K562 (cell line): ENCODE data around the gene FMNL2. TPM values are rescaled to one million over a fixed set of nuclear protein-coding genes. Genes with fewer than 3 reads are reported as not detected.

Source experiments
- ATAC-seq: fragments of 200-7000 bp; cut with Tn5 transposase; 3 replicates; pipeline ENCODE4 v1.9.1; 2020; ENCODE audit warnings: moderate library complexity
- BruUV-seq: library from RNA; stranded (reverse); fragments of 400-500 nt; replicated peaks from 2 replicates; lab custom pipeline; 2021; lab: Mats Ljungman, UMichigan
- CTCF ChIA-PET: fragments of 300-600 bp; formaldehyde crosslinking; extraction: SDS; loops from one replicate; lab custom pipeline; 2021; ENCODE audit warnings: low intra/inter-chr PET ratio; lab: Yijun Ruan, JAX
- POLR2A ChIA-PET: fragments of 300-600, 350-650 bp; sonication (Branson Sonifier 250); formaldehyde crosslinking; extraction: SDS; loops from one replicate; lab custom pipeline; 2021; ENCODE audit warnings: antibody characterized with exemption, inconsistent platforms; lab: Yijun Ruan, JAX
- DNase-seq, 4 experiments: peaks; one replicate each; pipeline versions ENCODE4 v3.0.0 to v3.0.0-alpha.2; 2011 to 2018; ENCODE audit warnings: low spot score in 3 of 4, mixed read lengths in 3 of 4; ENCODE audit errors: extremely low read depth in 1 of 4
- FAIRE-seq: peaks from 2 replicates; lab custom pipeline; 2011; peaks lifted over from hg19 to GRCh38; lab: Jason Lieb, UNC
- H2AFZ ChIP-seq: 2 replicates; pipeline ENCODE4 v1.6.0; 2011; ENCODE audit warnings: low read depth, low read length, control low read depth, inconsistent platforms
- H3K27ac ChIP-seq: fragments of 200-600 bp; 3 replicates; pipeline ENCODE4 v1.8.0; 2011; ENCODE audit warnings: low read depth, mild to moderate bottlenecking, control low read depth, inconsistent platforms, low read length, moderate library complexity, mixed read lengths; ENCODE audit errors: extremely low read depth
- H3K27me3 ChIP-seq, 2 experiments: fragments of 300-600 bp in 1 of 2; 2 replicates in 1 of 2; 3 replicates in 1 of 2; pipeline versions ENCODE4 v1.6.0 to v1.8.0; 2011; ENCODE audit warnings: inconsistent platforms in 2 of 2, low read length in 2 of 2, mild to moderate bottlenecking in 1 of 2, mixed read lengths in 1 of 2, moderate library complexity in 1 of 2; ENCODE audit not compliant: control insufficient read depth in 2 of 2, insufficient read depth in 2 of 2
- H3K36me3 ChIP-seq: fragments of 300-600 bp; 3 replicates; pipeline ENCODE4 v1.8.0; 2011; ENCODE audit warnings: mild to moderate bottlenecking, low read length, inconsistent platforms; ENCODE audit not compliant: control insufficient read depth, insufficient read depth
- H3K4me1 ChIP-seq, 2 experiments: fragments of 200-600 bp in 1 of 2; replicated peaks in 1 of 2; 2 replicates in 1 of 2; 3 replicates in 1 of 2; pipeline versions ENCODE4 v1.5.1 to v1.8.0; 2011; ENCODE audit warnings: inconsistent platforms in 2 of 2, low read length in 2 of 2, mild to moderate bottlenecking in 1 of 2, mixed read lengths in 1 of 2, moderate library complexity in 1 of 2; ENCODE audit not compliant: control insufficient read depth in 2 of 2, insufficient read depth in 2 of 2
- H3K4me2 ChIP-seq: 2 replicates; pipeline ENCODE4 v1.6.1; 2011; ENCODE audit warnings: low read length, control low read depth, inconsistent platforms, mixed read lengths; ENCODE audit not compliant: insufficient read depth
- H3K4me3 ChIP-seq: fragments of 200-600 bp; sonication (generic), shearing (Covaris generic); 2 replicates; pipeline ENCODE4 v1.5.1; 2016; ENCODE audit warnings: control low read depth, inconsistent platforms
- H3K79me2 ChIP-seq: fragments of 200-600 bp; 3 replicates; pipeline ENCODE4 v1.8.0; 2011; ENCODE audit warnings: low read length, inconsistent platforms; ENCODE audit not compliant: control insufficient read depth, insufficient read depth
- H3K9ac ChIP-seq, 2 experiments: 2 replicates each; pipeline versions ENCODE4 v1.6.0 to v1.6.1; 2011; ENCODE audit warnings: low read depth in 2 of 2, low read length in 2 of 2, control low read depth in 1 of 2, inconsistent platforms in 1 of 2, mild to moderate bottlenecking in 1 of 2, mixed read lengths in 1 of 2; ENCODE audit not compliant: insufficient read depth in 1 of 2
- H3K9me1 ChIP-seq: one replicate; pipeline ENCODE4 v1.6.0; 2011; ENCODE audit warnings: inconsistent platforms, mild to moderate bottlenecking, low read length, moderate library complexity; ENCODE audit not compliant: control insufficient read depth, insufficient read depth
- H3K9me3 ChIP-seq: replicated peaks from 2 replicates; pipeline ENCODE4 v1.5.1; 2011; ENCODE audit warnings: low read depth, low read length, inconsistent platforms; ENCODE audit not compliant: control insufficient read depth, insufficient read depth
- H4K20me1 ChIP-seq: replicated peaks from 2 replicates; pipeline ENCODE4 v1.6.1; 2011; ENCODE audit warnings: low read length, inconsistent platforms, mixed read lengths; ENCODE audit not compliant: control insufficient read depth, insufficient read depth
- CC2D1A ChIP-seq: fragments of 450-650 bp; IDR thresholded peaks from 2 replicates; pipeline ENCODE4 v1.6.1; 2017; ENCODE audit warnings: mild to moderate bottlenecking
- CREBBP ChIP-seq: IDR thresholded peaks from one replicate; pipeline ENCODE4 v1.6.1; 2012; ENCODE audit warnings: low read depth, mild to moderate bottlenecking, control low read depth, inconsistent platforms, low read length
- UBTF ChIP-seq, 2 experiments: IDR thresholded peaks; 2 replicates each; pipeline ENCODE4 v1.6.1; 2012; ENCODE audit warnings: improper control_type of control experiment in 2 of 2, low read depth in 2 of 2, low read length in 2 of 2, borderline replicate concordance in 1 of 2
- ZBTB8A ChIP-seq: fragments of 450-650 bp; IDR thresholded peaks from 2 replicates; pipeline ENCODE4 v1.6.1; 2018; ENCODE audit warnings: mild to moderate bottlenecking, moderate library complexity; ENCODE audit not compliant: partially characterized antibody
- ZC3H8 ChIP-seq: fragments of 450-650 bp; IDR thresholded peaks from 2 replicates; pipeline ENCODE4 v1.6.1; 2017
- ZNF174 ChIP-seq: fragments of 250-450 bp; sonication (Bioruptor Pico); IDR thresholded peaks from 2 replicates; pipeline ENCODE4 v1.4.0; 2020; ENCODE audit warnings: mild to moderate bottlenecking
- WGBS: fragments of 100-300 bp; shearing (Covaris generic); methylation state at CpG from one replicate; pipeline ENCODE4 v1.1.6; 2016; ENCODE audit warnings: low coverage, mixed read lengths; ENCODE audit not compliant: insufficient coverage; ENCODE audit errors: missing lambda C conversion rate; 5-methylcytosine and 5-hydroxymethylcytosine counted together
- in situ Hi-C: fragments of 300-500 bp; cut with MboI; formaldehyde crosslinking; loops from 4 replicates; pipeline ENCODE4 v1.15.0; 2018; ENCODE audit warnings: inconsistent platforms, mixed read lengths
- intact Hi-C: fragments of 100-400 bp; cut with micrococcal nuclease; formaldehyde crosslinking; loops from 2 replicates; pipeline ENCODE4 v1.14.2; 2022
- polyA plus RNA-seq, 8 experiments: library from polyadenylated mRNA; depleted of rRNA in 4 of 8; stranded (reverse) in 5 of 8; unstranded in 3 of 8; fragments of >200 nt; fragmentation: Nextera tagmentation in 2 of 8; fragmentation: Illumina TruSeq in 1 of 8; extraction: Ambion mirVana in 2 of 8; extraction: Trizol in 1 of 8; gene quantifications; 2 replicates each; pipeline versions ENCODE4 v1.2.1 to v1.2.3, GENCODE V29; 2011 to 2014; ENCODE audit warnings: inconsistent platforms in 1 of 8, missing spikeins in 1 of 8
- total RNA-seq, 7 experiments: library from RNA; depleted of rRNA in 6 of 7; stranded (reverse); fragments of >200 nt in 6 of 7; fragmentation: Illumina TruSeq in 2 of 7; extraction: Trizol in 2 of 7; gene quantifications; 2 replicates each; pipeline versions ENCODE4 v1.2.1 to v1.2.3, GENCODE V29; 2011 to 2021; ENCODE audit warnings: low replicate concordance in 1 of 7

FMNL2 gene
- total and polyA plus RNA-seq, 9 of the 15 experiments (the other 6 are each of a cell fraction or from before 2014, with no cell fraction given): 0.15 to 0.49 (median 0.24) TPM; not detected in 1

- Histone ChIP-seq H3K4me1 (peaks cover 0 to 2% of the 10 kb centered on the region in 2 experiments; a peak in 1 of 5 replicates), H3K27ac (no peak overlapping the region), H3K9me3 (no peaks in the 10 kb centered on the region), H3K4me3 (no peak overlapping the region), H2AFZ (no peak overlapping the region), H3K79me2 (no peaks in the 10 kb centered on the region), H3K9me1 (no peaks in the 10 kb centered on the region), H3K4me2 (no peak overlapping the region)
- CTCF ChIA-PET: no interaction called here
- no peak for FAIRE-seq
- no peak for DNase-seq
- ATAC-seq: no peak
- intact Hi-C loops: no loop called here
- TF ChIP-seq UBTF (IDR thresholded peaks at IDR 0.05; ENCODE audit: borderline replicate concordance in 1 of 2, low read depth in 2 of 2, low read length in 2 of 2): no peak
- no peak for TF ChIP-seq ZC3H8
- no peak for TF ChIP-seq ZNF174 (CRISPR knock-in tag)
- TF ChIP-seq ZBTB8A: no peak
- TF ChIP-seq CC2D1A: no peak
- no peak for TF ChIP-seq CREBBP
- TF ChIP-seq, all 486 proteins: peak for 0
- Histone ChIP-seq H3K36me3 (no peaks in the 10 kb centered on the region), H3K27me3 (peaks cover 3 to 16% of the 10 kb centered on the region in 2 experiments; a peak in 4 of 5 replicates), H3K9ac (no peak overlapping the region), H4K20me1 (no peaks in the 10 kb centered on the region)
- no TSS peak for BruUV-seq
- POLR2A ChIA-PET: no interaction called here
- WGBS: 0% methylated on average over 1 of the region's 1 CpG
- in situ Hi-C loops: no loop called here
These were observed 51.3 kb downstream of the FMNL2 start for GRCh38 chr2:152386266-152386665.
